ENCODE data around the gene SCAND1.

The SCAND1 gene

GRCh38 chr20:35972462-35972861 is 18.2 kb upstream of the SCAND1 start:
- Histone ChIP-seq H3K4me3 (replicated peaks; ENCODE audit: insufficient read depth, low read length) (no peak overlapping the region), H3K27me3 (ENCODE audit: insufficient read depth, poor library complexity, severe bottlenecking) (no peaks in the 10 kb centered on the region), H3K27ac (replicated peaks) (no peak overlapping the region)
- no peak for DNase-seq (ENCODE audit: low read depth in 1 of 2, low spot score in 1 of 2)
- TF ChIP-seq GABPA (IDR thresholded peaks at IDR 0.05; ENCODE audit: low read depth) (no peak), POLR2AphosphoS5 (IDR thresholded peaks at IDR 0.05; ENCODE audit: low read depth) (no peak), CTCF (IDR thresholded peaks at IDR 0.05; ENCODE audit: insufficient read depth, low read length) (no peak), REST (IDR thresholded peaks at IDR 0.05; ENCODE audit: insufficient replicate concordance, low read depth) (no peak), SPI1 (IDR thresholded peaks at IDR 0.05; ENCODE audit: borderline replicate concordance, low read depth) (no peak)

GRCh38 chr20:35971981-35972380 is 17.7 kb upstream of the SCAND1 start:
- H3K27ac ChIP-seq (replicated peaks), result no peak overlapping the region
- H3K4me3 ChIP-seq (replicated peaks; ENCODE audit: insufficient read depth, low read length), result no peak overlapping the region
- TF ChIP-seq POLR2AphosphoS5 (IDR thresholded peaks at IDR 0.05; ENCODE audit: low read depth), result no peak
- no peak for DNase-seq (ENCODE audit: low read depth in 1 of 2, low spot score in 1 of 2)
- no peaks in the 10 kb centered on the region for H3K27me3 ChIP-seq (ENCODE audit: insufficient read depth, poor library complexity, severe bottlenecking)

GRCh38 chr20:35968930-35969329 is 14.6 kb upstream of the SCAND1 start:
- DNase-seq (ENCODE audit: low read depth in 1 of 2, low spot score in 1 of 2), result no peak
- Histone ChIP-seq H3K4me3 (replicated peaks; ENCODE audit: insufficient read depth, low read length) (no peak overlapping the region), H3K27me3 (ENCODE audit: insufficient read depth, poor library complexity, severe bottlenecking) (no peaks in the 10 kb centered on the region), H3K27ac (replicated peaks) (no peak overlapping the region)
- TF ChIP-seq SPI1 (IDR thresholded peaks at IDR 0.05; ENCODE audit: borderline replicate concordance, low read depth), result no peak
- no peak for TF ChIP-seq POLR2AphosphoS5 (IDR thresholded peaks at IDR 0.05; ENCODE audit: low read depth)
- TF ChIP-seq REST (IDR thresholded peaks at IDR 0.05; ENCODE audit: insufficient replicate concordance, low read depth), result no peak
- TF ChIP-seq GABPA (IDR thresholded peaks at IDR 0.05; ENCODE audit: low read depth), result no peak
- no peak for TF ChIP-seq CTCF (IDR thresholded peaks at IDR 0.05; ENCODE audit: insufficient read depth, low read length)

GRCh38 chr20:35967979-35968640 is 13.8 kb upstream of the SCAND1 start, which contains the start of gene CNBD2:
TSS of gene CNBD2 (plus strand) at chr20:35968590. CDS start at chr20:35968763, 173 bp downstream.
- no peak within 1 kb of the TSS for H3K4me3 ChIP-seq (replicated peaks; ENCODE audit: insufficient read depth, low read length)
- DNase-seq (ENCODE audit: low read depth in 1 of 2, low spot score in 1 of 2), result no peak
- TF ChIP-seq GABPA (IDR thresholded peaks at IDR 0.05; ENCODE audit: low read depth), result no peak
- no peak for TF ChIP-seq SPI1 (IDR thresholded peaks at IDR 0.05; ENCODE audit: borderline replicate concordance, low read depth)
- no peak for TF ChIP-seq REST (IDR thresholded peaks at IDR 0.05; ENCODE audit: insufficient replicate concordance, low read depth)
- no peak for TF ChIP-seq CTCF (IDR thresholded peaks at IDR 0.05; ENCODE audit: insufficient read depth, low read length)
- TF ChIP-seq POLR2AphosphoS5 (IDR thresholded peaks at IDR 0.05; ENCODE audit: low read depth), result no peak
- no peaks in the 10 kb centered on the region for H3K27me3 ChIP-seq (ENCODE audit: insufficient read depth, poor library complexity, severe bottlenecking)
- H3K27ac ChIP-seq (replicated peaks), result no peak within 1 kb of the TSS
